Renal pelvis (tissue), 4 donors: ENCODE data around the gene NLK. TPM values are rescaled to one million over a fixed set of nuclear protein-coding genes. Genes with fewer than 3 reads are reported as not detected.
A peak's percentile ranks its signal among the peaks of the same experiment; 100 is the strongest.
"Not testable (repeated sequence)": the region's sequence is repeated elsewhere in the genome, so short reads cannot be mapped to it uniquely, and the experiment has no call there.

Experiments used
- DNase-seq: peaks from one replicate; pipeline ENCODE4 v3.0.0-alpha.2; 2013
- polyA plus RNA-seq, 3 donors: library from polyadenylated mRNA; unstranded; fragments of 120-200 nt; gene quantifications; one replicate each; pipeline ENCODE4 v1.2.1, GENCODE V29; 2013; ENCODE audit not compliant: insufficient read length in 3 of 3

The NLK gene
- polyA plus RNA-seq, 3 donors: 43.3 to 53.9 (median 49.2) TPM

- not testable (repeated sequence) for DNase-seq
Observed at GRCh38 chr17:28035452-28035851, 7.0 kb upstream of the NLK start.

GRCh38 chr17:28035884-28036283, 6.6 kb upstream of the NLK start:
- DNase-seq: not testable (repeated sequence)

- DNase-seq: no peak
Observed at GRCh38 chr17:28038802-28039201, 3.7 kb upstream of the NLK start.

GRCh38 chr17:28039251-28039650, 3.2 kb upstream of the NLK start:
- DNase-seq: no peak

- no peak for DNase-seq
Observed at GRCh38 chr17:28040406-28040805, 2.1 kb upstream of the NLK start.

GRCh38 chr17:28041068-28041843, 1.2 kb upstream of the NLK start:
- peak; percentile 100 for DNase-seq

- DNase-seq: no peak
Observed at GRCh38 chr17:28041844-28042656, 427 bp upstream of the NLK start.

- DNase-seq: no peak
Observed at GRCh38 chr17:28042721-28043291, 329 bp downstream of the NLK start.

GRCh38 chr17:28043296-28043695, 819 bp downstream of the NLK start:
- DNase-seq: no peak

GRCh38 chr17:28043741-28044140, 1.3 kb downstream of the NLK start:
- DNase-seq: no peak

- no peak for DNase-seq
Observed at GRCh38 chr17:28045304-28045703, 2.8 kb downstream of the NLK start.

- DNase-seq: no peak
Observed at GRCh38 chr17:28046034-28046825, 3.8 kb downstream of the NLK start.

GRCh38 chr17:28047806-28048205, 5.3 kb downstream of the NLK start:
- DNase-seq: no peak

- no peak for DNase-seq
Observed at GRCh38 chr17:28049071-28049470, 6.6 kb downstream of the NLK start.

GRCh38 chr17:28053044-28053670, 10.7 kb downstream of the NLK start:
- DNase-seq: no peak

GRCh38 chr17:28053725-28054124, 11.2 kb downstream of the NLK start:
- no peak for DNase-seq

GRCh38 chr17:28055546-28056275, 13.2 kb downstream of the NLK start:
- DNase-seq: no peak

- DNase-seq: no peak
Observed at GRCh38 chr17:28056276-28056620, 13.8 kb downstream of the NLK start.

- no peak for DNase-seq
Observed at GRCh38 chr17:28057731-28058246, 15.3 kb downstream of the NLK start.

GRCh38 chr17:28059675-28060074, 17.2 kb downstream of the NLK start:
- no peak for DNase-seq

GRCh38 chr17:28065706-28066105, 23.2 kb downstream of the NLK start:
- no peak for DNase-seq
